CD4-positive, alpha-beta T cell treated with Interleukin-1 beta for 1 hour (primary cell): ENCODE results near the gene MECP2.

Experiments
- DNase-seq, 2 donors: peaks; one replicate each; pipeline ENCODE4 v3.0.0-alpha.2; 2020 to 2022

Gene MECP2

DNA sequence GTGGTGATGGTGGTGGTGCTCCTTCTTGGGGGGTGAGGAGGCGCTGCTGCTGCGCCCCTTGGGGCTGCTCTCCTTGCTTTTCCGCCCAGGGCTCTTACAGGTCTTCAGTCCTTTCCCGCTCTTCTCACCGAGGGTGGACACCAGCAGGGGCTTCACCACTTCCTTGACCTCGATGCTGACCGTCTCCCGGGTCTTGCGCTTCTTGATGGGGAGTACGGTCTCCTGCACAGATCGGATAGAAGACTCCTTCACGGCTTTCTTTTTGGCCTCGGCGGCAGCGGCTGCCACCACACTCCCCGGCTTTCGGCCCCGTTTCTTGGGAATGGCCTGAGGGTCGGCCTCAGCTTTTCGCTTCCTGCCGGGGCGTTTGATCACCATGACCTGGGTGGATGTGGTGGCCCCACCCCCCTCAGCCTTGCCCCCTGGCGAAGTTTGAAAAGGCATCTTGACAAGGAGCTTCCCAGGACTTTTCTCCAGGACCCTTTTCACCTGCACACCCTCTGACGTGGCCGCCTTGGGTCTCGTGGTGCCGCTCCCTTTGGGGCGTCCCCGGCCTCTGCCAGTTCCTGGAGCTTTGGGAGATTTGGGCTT is 66.7 kb downstream of the MECP2 start:
- no peak for DNase-seq

DNA sequence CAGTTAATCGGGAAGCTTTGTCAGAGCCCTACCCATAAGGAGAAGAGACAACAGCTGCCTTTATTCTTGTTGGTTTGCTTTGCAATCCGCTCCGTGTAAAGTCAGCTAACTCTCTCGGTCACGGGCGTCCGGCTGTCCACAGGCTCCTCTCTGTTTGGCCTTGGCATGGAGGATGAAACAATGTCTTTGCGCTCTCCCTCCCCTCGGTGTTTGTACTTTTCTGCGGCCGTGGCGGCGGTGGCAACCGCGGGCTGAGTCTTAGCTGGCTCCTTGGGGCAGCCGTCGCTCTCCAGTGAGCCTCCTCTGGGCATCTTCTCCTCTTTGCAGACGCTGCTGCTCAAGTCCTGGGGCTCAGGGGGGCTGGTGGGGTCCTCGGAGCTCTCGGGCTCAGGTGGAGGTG is 67.3 kb downstream of the MECP2 start:
- no peak for DNase-seq

DNA sequence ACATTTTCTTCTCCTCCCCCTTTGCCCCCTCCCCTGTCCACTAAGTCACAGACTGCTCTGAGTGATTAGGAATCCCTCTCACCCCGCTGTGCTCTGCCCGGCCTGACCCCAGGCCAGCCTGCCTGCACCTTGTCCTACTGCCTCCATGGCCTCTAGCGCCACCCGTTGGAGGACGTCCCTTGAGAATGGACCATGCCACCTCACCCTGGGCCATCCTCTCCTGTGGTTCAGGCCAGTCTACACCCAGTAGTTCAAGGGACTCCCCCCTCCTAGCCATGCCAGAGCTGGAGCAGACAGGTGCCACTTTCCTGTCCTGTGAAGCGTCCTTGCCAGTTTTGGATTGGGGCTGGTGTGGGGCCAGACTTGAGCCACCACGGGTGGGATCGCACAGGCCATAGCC is 68.1 kb downstream of the MECP2 start:
- DNase-seq = no peak

DNA sequence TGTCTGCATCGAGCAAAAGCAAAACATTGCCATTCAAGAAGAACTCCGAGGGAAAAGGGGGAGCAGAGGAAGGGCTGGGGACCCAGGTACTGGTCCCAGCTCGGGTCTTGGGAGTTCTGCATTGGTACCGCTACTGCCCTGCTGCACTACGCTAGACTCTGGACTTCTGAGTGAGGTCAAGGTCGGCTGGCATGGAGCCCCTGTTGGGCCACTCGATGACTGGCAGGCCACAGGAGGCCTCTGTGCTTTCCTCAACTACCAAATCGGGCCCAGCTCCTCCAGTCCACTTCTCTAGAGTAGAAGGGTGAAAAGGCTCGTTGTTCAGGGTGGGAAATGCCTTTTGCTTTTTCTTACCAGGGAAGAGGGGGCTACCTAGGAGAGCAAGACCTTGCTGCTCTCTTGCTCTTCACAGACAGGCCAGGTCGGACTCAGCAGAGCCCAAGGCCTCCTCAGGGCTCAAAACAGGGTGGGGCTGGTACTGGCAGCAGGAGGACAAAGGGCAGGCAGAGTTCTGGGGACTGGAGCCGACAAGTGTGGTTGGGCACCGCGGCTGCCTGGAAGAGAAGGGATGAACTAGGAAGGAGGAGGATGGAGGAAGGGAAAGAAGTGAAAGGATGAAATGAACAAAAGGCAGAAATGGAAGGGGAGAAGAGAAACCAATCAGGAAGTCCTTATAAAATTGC is 68.9 kb downstream of the MECP2 start:
- DNase-seq = no peak

DNA sequence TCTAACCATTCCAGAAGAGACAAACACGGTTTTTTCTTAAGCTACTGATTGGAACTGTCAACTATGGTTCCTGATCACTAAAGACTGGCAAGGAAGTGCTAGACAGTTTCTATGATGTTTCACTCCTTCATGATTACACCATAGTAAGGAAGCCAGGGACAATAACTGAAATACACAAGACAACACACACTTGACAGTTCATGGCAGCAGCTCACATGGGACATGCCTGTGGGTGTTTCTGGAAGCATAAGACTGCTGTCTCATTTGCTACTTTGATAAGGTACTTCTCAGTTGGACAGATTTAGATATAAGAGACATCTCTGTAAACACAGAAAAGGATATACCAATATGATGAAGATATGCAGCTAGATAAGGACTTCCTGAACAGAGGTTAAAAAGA is 69.5 kb downstream of the MECP2 start:
- no peak for DNase-seq

DNA sequence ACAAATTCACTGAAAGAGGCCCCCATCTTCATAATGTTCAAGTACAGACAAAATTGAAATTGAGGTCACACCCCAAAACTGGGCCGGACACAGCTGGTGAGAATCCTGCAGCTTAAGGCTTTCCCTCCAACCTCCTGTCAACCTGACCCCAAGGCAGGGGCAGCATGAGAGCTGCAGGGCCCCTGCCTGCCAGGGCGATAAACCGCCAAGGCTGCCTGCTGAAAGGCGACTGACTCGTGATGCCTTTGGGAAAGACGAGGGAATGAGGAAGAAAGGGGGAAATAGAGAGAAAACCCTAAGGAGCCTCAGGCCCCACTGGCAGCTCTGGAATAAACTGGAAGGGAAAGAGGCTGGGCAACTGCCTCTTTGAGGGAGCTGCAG is 70.5 kb downstream of the MECP2 start:
- DNase-seq = no peak

DNA sequence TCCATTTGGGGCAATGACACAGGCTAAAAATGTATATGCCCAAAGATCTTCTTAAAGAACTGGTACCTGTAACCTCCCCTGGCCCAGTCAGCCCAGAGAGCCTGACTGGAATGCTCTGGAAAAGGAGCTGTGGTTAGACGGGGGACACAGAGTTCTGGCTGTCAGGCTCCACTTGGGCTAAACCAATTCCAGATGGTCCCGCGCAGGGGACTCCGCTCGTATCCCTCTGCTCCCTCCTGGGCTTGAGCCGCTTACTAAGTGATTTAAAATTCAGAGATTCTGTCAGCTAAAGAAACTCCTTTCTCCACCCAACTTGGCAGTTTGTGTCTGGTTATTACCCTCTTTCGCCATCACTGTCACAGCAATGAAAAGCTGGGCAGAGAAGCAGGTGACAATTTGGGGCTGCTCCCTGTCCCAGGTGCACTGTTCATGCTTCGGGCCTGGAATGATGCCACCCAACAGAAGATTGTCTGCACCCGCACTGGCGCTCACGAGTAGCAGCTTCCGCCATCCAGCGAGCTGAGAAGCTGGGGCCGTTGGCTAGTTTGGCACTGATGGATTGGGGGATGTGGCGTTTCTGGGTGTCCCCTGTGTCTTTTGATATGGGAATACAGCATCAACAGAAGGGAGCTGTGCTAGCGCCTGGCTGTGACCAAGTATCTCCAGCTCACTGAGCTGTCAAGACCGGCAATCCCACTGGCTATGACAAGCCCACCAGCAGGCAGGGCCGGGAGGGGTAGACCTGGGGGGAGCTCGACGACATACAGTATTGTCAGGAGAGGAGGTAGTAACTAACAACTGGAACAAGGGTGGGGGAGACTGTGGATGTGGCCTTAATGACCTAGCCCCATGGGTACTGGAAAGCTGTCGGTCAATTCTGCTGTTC is 71.1 kb downstream of the MECP2 start:
- no peak for DNase-seq

DNA sequence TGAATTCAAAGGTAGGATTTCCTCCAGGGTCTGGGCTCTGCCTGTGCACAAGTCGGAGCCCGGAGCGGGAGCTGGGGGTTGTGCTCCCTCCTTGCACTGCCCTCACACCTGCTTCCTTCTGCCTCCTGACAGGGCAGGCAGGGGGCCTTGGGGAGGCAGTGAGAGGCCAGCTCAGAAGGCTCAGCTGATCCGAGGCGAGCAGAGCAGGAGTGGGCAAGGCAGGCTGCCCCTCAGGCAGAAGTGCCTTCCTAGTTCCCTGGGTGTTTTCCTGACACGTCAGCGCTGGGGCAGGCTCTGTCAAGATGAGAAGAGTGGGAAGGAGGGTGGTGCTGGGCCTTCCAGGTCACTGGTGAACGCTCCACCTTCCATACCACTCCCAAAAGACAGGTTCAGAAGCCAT is 72.3 kb downstream of the MECP2 start:
- DNase-seq = no peak

DNA sequence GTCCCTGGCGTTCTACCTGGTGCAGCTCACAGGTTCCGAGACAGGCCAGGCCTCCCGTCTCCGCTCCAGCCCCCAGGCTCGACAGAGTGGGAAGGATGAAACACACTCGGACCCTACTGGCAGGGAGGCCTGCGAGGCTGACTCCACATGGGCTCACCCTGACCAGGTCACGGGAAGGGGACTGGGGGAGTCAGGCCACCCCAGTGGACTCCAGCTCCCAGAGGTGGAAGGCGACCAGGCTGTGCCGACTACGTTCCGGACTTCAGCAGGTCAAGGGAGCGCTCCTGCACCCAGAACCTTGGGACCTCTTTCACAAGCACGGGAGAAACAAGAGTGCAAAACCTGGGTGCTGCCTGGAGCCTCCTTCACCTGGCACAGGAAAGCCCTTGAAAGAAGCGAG is 73.2 kb downstream of the MECP2 start:
- no peak for DNase-seq

DNA sequence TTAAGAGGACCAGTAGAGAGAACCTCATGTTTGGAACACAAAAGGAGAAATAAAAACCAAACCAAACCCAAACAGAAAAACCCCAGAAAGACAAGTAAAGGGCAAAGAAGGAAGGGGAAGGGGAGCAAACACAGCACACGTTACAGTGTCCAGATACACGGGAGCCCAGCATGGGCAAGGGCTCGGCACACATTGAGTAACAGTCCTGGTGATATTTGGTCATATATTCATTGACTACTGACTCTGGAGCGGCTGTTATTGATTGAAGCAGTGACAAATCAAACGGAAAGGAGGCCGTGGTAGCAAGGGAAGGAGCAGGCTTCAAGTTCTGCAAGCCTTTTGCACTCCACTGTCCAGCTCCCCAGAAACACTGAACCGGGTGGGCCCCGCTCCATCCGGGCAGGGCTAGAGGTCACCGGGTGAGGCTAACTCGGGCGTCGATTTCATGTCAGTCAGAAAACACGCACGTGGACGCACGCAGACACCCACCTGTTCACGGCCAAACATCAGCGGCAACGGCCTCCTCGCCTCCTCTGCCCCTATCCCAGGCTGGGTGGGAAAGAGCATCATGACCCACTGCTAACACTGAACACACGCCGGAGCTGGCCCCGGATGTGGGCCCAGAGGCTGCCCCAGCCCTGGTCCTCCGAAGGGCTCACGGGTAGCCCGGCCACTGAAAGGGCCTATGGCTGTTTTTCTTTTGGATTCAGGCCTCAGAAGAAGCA is 74.1 kb downstream of the MECP2 start:
- DNase-seq = no peak

DNA sequence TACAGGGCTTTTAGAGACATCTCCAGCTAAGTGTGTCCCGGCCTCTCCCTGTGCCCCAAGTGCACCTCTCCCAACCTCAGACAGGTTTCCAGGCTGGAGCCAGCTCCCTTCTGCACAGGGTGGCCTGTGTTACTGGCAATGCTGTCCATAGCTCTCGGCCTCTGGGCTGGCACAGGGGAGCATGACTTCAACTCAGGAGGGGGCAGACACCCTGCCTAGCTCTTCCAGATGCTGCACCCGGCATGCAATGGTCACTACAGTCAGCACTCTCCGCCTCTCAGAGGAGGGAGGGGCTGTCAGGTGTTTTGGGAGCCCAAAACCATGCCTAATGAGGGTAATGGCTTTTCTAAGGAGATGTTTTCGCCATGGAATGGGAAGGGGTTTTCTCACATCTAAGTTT is 75.4 kb downstream of the MECP2 start:
- DNase-seq = no peak

DNA sequence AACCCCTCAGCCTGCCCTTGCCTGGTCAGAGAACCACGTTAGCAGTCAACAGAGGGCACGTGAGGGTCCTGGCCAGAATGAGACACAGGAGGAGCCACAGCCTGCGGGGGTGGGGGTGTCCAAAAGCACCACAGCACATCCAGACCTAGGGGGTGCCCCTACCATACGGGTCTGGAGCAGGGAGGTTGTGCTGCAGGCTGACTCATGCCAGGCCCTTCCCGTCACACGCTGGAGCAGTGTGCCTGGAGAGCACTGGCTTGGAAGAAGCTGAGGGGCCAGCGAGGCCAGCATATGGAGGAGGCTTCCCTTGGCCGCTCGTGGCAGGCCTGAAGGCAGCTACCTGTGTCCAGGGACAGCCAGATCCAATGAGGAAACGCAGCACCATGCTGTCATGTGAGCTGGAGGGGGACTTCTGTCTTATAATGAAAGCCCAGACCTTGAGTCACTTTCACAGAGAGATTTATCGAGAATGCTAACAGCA is 76.3 kb downstream of the MECP2 start:
- DNase-seq = peak in 1 of 2 donors; percentile 34

DNA sequence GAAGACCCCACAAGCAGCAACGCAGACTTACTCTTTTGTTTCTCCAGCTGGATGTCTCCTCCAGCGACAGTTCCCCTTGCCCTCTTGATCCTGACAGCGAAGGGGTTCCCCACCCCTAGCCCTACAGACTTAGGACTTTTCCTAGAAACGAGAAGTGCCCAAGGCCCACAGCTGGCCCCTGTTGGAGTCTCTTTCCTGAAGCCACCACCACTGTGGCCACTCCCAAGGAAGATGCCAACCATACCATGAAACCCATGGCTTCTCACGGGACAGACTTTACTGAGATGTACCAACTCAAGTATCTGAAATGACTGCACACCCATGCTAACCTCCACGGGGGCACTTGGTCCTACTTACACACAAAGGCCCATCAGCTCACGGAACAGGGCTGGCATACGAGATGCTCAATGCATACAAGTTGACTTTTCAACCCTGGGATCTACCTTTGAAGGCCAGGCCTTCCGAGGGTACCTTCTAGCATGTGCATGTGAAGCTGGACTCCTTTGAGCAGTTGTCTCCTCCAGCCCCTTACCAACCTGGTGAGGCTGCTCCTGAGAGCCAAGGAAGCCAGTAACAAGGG is 76.9 kb downstream of the MECP2 start:
- DNase-seq = no peak

DNA sequence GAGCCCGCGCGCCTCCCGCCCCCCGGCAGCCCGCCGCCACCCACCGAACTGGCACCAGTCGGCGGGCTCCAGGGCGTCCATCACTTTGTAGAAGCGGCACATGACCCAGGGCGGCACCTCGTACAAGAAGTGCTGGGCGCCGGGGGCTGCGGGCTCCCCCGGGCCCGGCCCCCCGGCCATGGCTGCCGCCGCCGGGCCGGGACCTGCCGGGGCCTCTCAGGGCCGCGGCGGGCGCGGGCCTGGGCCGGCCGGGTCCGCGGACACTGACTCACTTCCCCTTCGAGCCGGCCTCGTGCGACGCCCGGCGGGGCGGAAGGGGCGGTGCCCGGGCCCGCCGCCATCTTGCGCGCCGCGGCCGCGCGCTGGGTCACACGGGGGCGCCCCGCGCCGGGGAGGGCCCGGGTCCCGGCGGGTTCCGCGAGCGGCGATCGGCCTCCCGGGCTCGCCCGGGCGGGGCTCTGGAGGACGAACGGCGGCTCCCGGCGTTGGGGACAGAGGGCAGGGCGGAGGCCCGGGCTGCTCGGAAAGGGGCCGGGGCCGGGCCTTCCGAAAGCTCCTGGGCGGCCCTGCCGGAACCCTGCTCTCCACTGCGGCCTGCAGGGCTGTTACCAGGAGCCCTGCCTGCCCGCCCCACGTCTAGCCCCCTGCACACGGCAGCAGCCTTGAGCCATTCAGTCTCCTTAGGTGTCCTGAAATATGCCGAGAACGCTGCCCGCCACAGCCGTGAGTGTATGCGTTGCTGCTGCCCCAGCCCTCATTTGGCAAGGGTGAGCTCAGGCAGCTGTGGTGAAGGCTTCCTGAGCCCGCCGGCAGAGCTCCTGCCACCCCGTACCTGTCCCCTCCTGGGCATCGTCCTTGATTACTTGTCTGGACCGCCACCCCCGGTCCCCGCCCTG is 77.6 kb downstream of the MECP2 start, which contains the start of gene IRAK1:
IRAK1 (minus strand) TSS at position 270 of the 896 bp plus-strand sequence; CDS start at position 180, 90 bp downstream.
- peak; percentile 52 to 59 for DNase-seq

DNA sequence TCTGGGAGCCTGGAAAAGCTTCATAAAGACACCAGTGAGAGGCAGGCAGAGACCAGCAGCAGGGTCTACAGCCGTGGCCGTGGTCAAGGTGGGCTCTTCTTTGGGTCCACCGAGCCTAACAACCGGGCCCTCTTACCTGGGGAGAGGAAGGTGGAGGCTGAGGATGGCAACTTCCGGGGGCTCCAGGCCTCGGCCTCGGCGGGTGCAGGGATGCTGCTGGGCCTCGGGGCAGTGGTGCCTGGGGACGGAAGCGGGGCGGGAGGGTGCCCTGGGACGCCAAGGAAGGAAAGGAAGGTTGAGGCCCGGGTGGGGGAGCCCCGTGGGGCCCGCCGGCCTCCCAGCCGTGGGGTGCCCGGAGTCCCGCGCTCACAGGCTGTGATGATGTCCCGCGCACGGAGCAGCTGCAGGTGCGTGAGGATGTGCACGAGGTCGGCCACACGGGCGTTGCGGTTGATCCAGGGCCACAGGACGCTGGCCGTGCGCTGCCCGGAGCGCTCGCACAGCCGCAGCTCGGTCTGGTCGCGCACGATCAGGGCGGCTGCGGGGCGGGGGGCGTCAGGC is 78.4 kb downstream of the MECP2 start:
- DNase-seq = no peak

DNA sequence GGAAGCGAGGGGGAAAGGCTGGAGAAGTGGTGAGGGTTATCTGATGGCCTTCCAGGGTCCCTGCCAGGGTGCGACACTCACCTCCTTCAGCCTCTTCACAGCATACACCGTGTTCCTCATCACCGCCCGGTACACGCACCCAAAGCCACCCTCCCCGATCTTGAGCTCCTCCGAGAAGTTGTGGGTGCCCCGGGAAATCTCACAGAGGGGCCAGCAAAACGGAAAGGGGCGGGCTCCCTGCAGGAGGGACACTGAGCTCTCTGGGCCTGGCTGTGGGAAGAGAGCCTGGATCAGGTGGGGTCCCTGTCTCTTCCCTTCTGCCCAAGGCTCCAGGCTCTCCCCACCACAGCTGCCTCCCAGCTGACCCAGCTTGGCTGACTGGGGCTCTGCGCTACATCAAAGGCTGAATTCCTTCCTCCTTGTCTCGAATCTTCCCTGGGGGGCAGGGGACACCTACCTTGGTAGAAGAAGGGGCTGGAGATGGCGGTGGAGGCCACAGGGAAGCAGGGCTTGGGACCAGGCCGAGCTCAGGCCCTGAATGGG is 78.9 kb downstream of the MECP2 start:
- no peak for DNase-seq

DNA sequence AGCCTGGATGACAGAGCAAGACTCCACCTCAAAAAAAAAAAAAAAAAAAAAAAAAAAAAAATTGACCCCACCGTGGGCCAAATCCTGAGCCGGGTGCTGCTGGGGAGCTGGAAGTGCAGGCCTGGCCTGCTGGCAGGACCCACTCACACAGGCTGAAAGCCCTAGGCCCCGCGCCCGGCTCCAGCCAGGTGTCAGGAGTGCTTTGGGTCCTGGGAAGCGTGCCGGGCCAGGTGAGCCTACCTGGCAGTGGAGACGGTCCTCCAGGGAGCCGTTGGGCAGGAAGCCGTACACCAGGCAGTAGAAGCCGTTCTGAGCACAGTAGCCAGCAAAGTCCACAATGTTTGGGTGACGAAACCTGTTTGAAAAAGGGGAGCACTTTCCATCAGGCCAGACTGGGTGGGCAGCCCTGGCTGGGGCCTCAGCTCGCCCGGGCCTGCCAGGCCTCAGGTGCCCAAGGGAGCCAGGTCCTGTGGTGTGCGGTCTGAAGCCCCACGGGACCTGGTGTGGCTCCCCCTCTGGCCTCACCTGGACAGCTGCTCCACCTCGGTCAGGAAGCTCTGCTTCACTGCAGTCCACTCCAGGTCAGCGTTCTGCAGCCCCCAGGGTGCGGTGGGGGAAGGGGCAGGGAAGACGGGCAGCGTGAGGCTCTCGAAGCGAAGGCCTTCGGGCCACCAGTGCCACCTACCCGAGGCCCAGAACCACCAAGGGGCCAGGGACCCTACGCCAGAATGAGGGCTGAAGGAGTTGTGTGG is 79.6 kb downstream of the MECP2 start:
- no peak for DNase-seq

DNA sequence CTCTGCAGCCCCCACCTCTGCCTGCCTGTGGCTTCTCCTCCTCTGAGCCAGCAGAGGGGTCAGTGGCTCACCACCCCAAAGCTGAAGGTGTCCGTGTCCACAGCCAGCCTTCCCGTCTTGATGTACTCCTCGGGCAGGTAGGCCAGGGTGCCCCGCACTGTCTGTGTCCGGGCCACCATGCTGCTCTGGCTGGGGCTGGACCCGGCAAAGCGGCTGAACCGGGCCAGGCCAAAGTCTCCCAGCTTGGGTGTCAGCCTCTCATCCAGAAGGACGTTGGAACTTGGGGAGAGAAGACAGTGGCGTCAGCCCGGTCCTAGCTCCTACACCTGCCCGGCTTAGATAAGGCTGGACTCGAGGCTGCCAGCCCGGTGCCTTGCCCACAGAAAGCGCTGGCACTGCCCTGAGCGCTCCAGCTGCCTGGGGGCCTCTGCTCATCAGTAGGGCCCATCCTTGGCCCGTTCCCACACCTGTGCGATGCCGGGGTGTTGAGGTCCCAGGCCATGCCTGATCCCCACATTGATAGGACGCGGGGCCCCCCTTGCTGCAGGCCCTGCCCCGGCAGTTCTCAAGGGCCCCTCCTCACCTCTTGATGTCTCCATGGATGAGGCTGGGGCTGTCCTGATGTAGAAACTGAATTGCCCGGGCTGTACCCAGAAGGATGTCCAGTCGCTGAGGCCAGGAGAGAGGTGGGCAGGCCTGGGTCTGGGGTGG is 81.0 kb downstream of the MECP2 start:
- no peak for DNase-seq

DNA sequence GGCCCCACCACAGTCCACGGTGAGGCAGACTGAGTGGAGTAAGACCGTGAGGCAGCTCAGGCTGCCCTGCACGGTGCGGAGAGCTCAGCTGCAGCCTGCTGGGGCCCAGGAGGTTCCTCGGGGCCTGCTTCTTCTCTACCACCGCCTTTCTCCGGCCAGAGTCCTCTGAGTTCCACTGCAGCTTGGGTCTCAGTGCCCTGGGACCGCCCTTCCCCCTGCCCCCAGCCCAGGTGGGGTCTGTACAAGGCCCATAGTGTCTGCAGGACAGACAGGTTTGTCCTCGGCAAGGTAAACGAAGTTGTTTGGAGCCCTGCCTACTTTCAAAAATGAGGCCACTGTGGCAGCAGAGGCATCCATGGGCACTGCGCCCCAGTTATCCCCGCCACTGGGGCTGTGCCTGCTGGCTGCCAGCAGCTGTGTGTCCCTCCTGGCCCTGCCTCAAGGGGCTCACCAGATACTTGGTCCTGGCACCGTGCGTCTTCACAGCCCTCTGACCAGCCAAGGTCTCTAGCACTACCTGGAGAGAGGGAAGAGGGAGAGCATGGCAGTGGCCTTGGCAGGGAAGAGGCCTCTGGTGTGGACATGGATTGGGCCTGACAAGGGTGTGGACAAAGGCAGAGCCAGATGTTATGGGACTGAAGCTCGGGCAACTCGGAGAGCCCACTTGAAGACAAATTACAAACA is 81.8 kb downstream of the MECP2 start:
- DNase-seq = no peak
